ENCODE data around the gene PRR30. TPM values are rescaled to one million over a fixed set of nuclear protein-coding genes. Genes with fewer than 3 reads are reported as not detected.
A peak's percentile ranks its signal among the peaks of the same experiment; 100 is the strongest.
"Not testable (repeated sequence)": the region's sequence is repeated elsewhere in the genome, so short reads cannot be mapped to it uniquely, and the experiment has no call there.

Gene PRR30
- total and polyA plus RNA-seq, 2 of the 4 experiments (the other 2 are of a cell fraction) = not detected

DNA sequence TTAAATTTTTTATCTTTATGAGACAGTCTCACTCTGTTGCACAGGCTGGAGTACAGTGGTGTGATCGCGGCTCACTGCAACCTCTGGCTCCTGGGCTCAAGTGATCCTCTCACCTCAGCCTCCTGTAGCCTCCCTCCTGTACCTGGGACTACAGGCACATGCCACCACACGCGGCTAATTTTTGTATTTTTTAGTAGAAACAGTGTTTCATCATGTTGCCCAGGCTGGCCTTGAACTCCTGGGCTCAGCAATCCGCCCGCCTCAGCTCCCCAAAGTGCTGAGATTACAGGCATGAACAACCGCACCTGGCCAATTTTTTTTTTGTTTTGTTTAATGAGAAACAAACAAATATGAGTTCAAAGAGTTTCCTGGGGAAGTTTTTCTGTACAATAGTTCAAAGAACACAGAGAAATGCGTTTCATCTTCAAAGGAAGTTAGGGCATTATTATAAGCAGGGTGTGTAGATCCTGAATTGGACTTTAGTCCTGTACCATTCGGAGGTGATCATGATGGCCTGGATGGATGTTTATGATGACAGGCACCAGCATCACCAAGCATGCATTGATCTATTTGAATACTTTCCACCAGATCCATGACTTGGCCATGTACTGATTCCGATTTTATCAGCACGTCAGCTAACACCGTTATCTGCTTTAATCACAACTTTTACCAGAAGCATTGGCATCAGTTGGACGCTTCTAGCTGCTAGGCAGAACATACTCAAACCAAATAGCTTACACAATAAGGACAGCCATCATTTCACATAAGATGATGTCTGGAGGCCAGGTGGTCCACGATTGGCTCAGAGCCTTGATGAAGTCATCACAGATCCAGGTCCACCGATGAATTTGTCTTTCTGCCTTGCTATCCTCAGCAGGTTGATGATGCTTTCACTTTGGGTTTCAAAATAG is 38.5 kb upstream of the PRR30 start:
- Histone ChIP-seq H3K9ac (ENCODE audit: low read depth, low read length) (no peak overlapping the region), H3K36me3 (ENCODE audit: control insufficient read depth, insufficient read depth, low read length) (no peaks in the 10 kb centered on the region), H2AK5ac (ENCODE audit: low read depth, low read length) (peak overlapping the region; percentile 44; the same call in 1 of the 2 replicates), H3K27ac (ENCODE audit: insufficient read depth, low read length) (no peak overlapping the region), H3K4me3 (ENCODE audit: insufficient read depth, low read depth, low read length) (no peak overlapping the region), H4K8ac (ENCODE audit: low read depth in 2 of 2, low read length in 2 of 2) (no peak overlapping the region), H3K23ac (ENCODE audit: low read depth, low read length) (0 out of 2 replicates have a peak overlapping the region, but pooled peaks have one; percentile 51), H2BK20ac (ENCODE audit: low read depth, low read length) (no peak overlapping the region), H2BK15ac (ENCODE audit: low read depth, low read length) (no peak overlapping the region), H3K79me1 (ENCODE audit: low read depth in 1 of 2, low read length in 2 of 2) (no peaks in the 10 kb centered on the region), H3K56ac (ENCODE audit: extremely low read depth, insufficient read depth, low read length) (no peak overlapping the region), H3K4ac (ENCODE audit: low read depth, low read length) (no peak overlapping the region), H2AFZ (replicated peaks; ENCODE audit: low read length, poor library complexity) (no peak overlapping the region), H2BK120ac (ENCODE audit: low read depth, low read length) (no peak overlapping the region), H4K20me1 (ENCODE audit: insufficient read depth, low read length) (no peaks in the 10 kb centered on the region), H3K18ac (ENCODE audit: low read depth, low read length) (no peak overlapping the region), H3K9me1 (ENCODE audit: insufficient read depth, low read length) (peaks cover 7% of the 10 kb centered on the region; the same call in 1 of the 2 replicates), H3K27me3 (ENCODE audit: control insufficient read depth, insufficient read depth, low read length) (peaks cover 32% of the 10 kb centered on the region), H3K4me1 (ENCODE audit: control insufficient read depth, insufficient read depth, low read length) (peaks cover 7% of the 10 kb centered on the region), H3K14ac (replicated peaks; ENCODE audit: low read depth, low read length) (no peak overlapping the region), H2BK5ac (ENCODE audit: low read depth, low read length, poor library complexity, severe bottlenecking) (no peak overlapping the region), H4K91ac (ENCODE audit: insufficient read depth, low read depth, low read length) (no peak overlapping the region), H3K4me2 (ENCODE audit: low read depth, low read length) (no peak overlapping the region), H4K5ac (ENCODE audit: low read depth, low read length) (no peak overlapping the region), H2AK9ac (replicated peaks; ENCODE audit: low read depth, low read length, poor library complexity) (no peak overlapping the region), H3K9me3 (ENCODE audit: control insufficient read depth, insufficient read depth, low read length) (no peaks in the 10 kb centered on the region)
- intact Hi-C loops (cut with micrococcal nuclease) = no loop called here
- 89% methylated on average over 4 of the region's 15 CpGs; no CpG with 5 or more reads in 1 of the 2 experiments for WGBS, 2 experiments (ENCODE audit: extremely low coverage in 2 of 2, insufficient read length in 1 of 2)
- dilution Hi-C loops (cut with HindIII; ENCODE audit: low sequenced_read_pairs, unreplicated experiment) = no loop called here
- in situ Hi-C loops (cut with MboI; ENCODE audit: low sequenced_read_pairs) = no loop called here
- ATAC-seq (ENCODE audit: low read depth) (no peak), DNase-seq (no peak)
- CTCF ChIA-PET = interaction anchor here (0.6 kb wide), 1 partner anchor 126 kb away, joined by 6 read pairs; no protein-coding TSS in a partner anchor
- POLR2A ChIA-PET (ENCODE audit: unreplicated experiment) = no interaction called here
- BruUV-seq (replicated peaks) = no TSS peak
- TF ChIP-seq MAZ (IDR thresholded peaks at IDR 0.05; ENCODE audit: borderline replicate concordance, low read depth, low read length) = no peak

DNA sequence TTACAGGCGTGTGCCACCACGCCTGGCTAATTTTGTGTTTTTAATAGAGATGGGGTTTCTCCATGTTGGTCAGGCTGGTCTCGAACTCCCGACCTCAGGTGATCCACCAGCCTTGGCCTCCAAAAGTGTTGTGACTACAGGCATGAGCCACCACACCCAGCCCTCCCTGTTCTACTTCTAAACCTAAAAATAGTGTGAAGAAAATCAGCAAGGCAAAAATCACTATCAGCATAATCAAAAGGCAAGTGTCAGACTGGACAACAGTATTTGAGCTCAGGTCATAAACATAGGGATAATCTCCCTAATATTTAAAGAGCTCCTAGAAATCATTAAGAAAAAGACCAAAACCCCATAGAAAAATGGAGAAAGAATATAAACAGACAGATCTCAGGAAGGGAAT is 36.6 kb upstream of the PRR30 start:
- POLR2A ChIA-PET (ENCODE audit: unreplicated experiment); H3K9me1 ChIP-seq (ENCODE audit: insufficient read depth, low read length); H3K18ac ChIP-seq (ENCODE audit: low read depth, low read length); H3K4ac ChIP-seq (ENCODE audit: low read depth, low read length); intact Hi-C loops (cut with micrococcal nuclease); H3K4me2 ChIP-seq (ENCODE audit: low read depth, low read length); H2BK15ac ChIP-seq (ENCODE audit: low read depth, low read length); in situ Hi-C loops (cut with MboI; ENCODE audit: low sequenced_read_pairs); DNase-seq; H3K9ac ChIP-seq (ENCODE audit: low read depth, low read length); ATAC-seq (ENCODE audit: low read depth); H3K27ac ChIP-seq (ENCODE audit: insufficient read depth, low read length); H4K20me1 ChIP-seq (ENCODE audit: insufficient read depth, low read length); H2AK5ac ChIP-seq (ENCODE audit: low read depth, low read length); H3K4me3 ChIP-seq (ENCODE audit: insufficient read depth, low read depth, low read length); BruUV-seq (replicated peaks); H2AK9ac ChIP-seq (replicated peaks; ENCODE audit: low read depth, low read length, poor library complexity); CTCF ChIA-PET; H3K79me1 ChIP-seq (ENCODE audit: low read depth in 1 of 2, low read length in 2 of 2); H4K91ac ChIP-seq (ENCODE audit: insufficient read depth, low read depth, low read length); H3K36me3 ChIP-seq (ENCODE audit: control insufficient read depth, insufficient read depth, low read length); H2BK20ac ChIP-seq (ENCODE audit: low read depth, low read length); dilution Hi-C loops (cut with HindIII; ENCODE audit: low sequenced_read_pairs, unreplicated experiment); H4K8ac ChIP-seq (ENCODE audit: low read depth in 2 of 2, low read length in 2 of 2); H2AFZ ChIP-seq (replicated peaks; ENCODE audit: low read length, poor library complexity); H4K5ac ChIP-seq (ENCODE audit: low read depth, low read length); H3K56ac ChIP-seq (ENCODE audit: extremely low read depth, insufficient read depth, low read length); H3K23ac ChIP-seq (ENCODE audit: low read depth, low read length); H2BK120ac ChIP-seq (ENCODE audit: low read depth, low read length); H2BK5ac ChIP-seq (ENCODE audit: low read depth, low read length, poor library complexity, severe bottlenecking); H3K4me1 ChIP-seq (ENCODE audit: control insufficient read depth, insufficient read depth, low read length); H3K9me3 ChIP-seq (ENCODE audit: control insufficient read depth, insufficient read depth, low read length); H3K14ac ChIP-seq (replicated peaks; ENCODE audit: low read depth, low read length): not testable (repeated sequence)
- peaks cover 49% of the 10 kb centered on the region for H3K27me3 ChIP-seq (ENCODE audit: control insufficient read depth, insufficient read depth, low read length)
- WGBS, 2 experiments (ENCODE audit: extremely low coverage in 2 of 2, insufficient read length in 1 of 2) = no CpG with 5 or more reads among the region's 4 CpGs

Measured in IMR-90 (cell line).